ENCODE results near the gene SEC22C. TPM values are rescaled to one million over a fixed set of nuclear protein-coding genes. Genes with fewer than 3 reads are reported as not detected.

SEC22C gene, protein sequence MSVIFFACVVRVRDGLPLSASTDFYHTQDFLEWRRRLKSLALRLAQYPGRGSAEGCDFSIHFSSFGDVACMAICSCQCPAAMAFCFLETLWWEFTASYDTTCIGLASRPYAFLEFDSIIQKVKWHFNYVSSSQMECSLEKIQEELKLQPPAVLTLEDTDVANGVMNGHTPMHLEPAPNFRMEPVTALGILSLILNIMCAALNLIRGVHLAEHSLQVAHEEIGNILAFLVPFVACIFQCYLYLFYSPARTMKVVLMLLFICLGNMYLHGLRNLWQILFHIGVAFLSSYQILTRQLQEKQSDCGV
- total RNA-seq: 75.6 and 78.7 TPM in 2 replicates

GRCh38 chr3:42581709-42582473, at the start of gene SEC22C:
Gene SEC22C (minus strand): TSS chr3:42581967. CDS start chr3:42569046, 12,921 bp downstream.

DNA sequence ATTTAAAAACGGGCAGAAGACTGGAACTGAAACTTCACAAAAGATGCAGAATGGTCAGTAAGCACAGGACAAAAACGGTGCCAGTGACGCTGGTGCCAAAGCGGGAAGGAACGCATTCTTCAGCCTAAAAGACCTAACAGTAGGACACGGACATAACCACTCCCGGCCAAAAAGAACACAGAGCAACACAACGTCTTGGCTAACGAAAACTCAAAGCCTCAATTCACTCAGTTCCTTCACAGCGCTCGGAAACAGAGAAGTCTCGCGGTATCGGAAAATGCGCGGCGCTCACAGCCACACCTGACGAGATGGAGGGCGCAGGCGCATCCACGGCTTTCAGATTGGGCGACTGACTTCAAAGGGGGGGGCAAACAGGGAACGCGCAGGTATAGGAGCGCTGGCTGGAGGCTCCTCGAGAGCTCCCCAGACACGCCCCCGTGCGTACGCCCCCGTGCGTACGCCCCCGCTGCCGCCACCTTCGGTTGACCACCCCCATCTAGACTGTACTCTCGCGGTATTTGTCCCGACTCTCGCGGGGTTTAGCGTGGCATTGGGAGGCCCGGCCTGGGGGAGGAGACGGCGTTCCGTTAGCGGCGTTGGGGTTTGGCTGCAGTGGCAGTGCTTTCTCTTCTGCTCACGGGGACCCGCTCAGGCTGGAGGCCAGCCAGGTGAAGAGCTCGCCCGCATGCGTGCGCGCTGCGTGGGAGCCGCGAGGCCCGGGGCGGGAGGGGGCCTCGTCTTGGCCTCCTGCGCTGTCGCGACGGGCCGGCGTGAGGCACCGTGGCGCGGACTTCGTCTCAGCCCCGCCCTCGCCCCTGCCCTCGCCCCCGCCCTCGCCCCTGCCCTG, 18.6 kb upstream of the SEC22C start, which contains the start of gene NKTR:
TSS of gene NKTR (plus strand) at position 576 of the 847 bp plus-strand sequence. CDS start 321 bp downstream, outside the sequence.

DNA sequence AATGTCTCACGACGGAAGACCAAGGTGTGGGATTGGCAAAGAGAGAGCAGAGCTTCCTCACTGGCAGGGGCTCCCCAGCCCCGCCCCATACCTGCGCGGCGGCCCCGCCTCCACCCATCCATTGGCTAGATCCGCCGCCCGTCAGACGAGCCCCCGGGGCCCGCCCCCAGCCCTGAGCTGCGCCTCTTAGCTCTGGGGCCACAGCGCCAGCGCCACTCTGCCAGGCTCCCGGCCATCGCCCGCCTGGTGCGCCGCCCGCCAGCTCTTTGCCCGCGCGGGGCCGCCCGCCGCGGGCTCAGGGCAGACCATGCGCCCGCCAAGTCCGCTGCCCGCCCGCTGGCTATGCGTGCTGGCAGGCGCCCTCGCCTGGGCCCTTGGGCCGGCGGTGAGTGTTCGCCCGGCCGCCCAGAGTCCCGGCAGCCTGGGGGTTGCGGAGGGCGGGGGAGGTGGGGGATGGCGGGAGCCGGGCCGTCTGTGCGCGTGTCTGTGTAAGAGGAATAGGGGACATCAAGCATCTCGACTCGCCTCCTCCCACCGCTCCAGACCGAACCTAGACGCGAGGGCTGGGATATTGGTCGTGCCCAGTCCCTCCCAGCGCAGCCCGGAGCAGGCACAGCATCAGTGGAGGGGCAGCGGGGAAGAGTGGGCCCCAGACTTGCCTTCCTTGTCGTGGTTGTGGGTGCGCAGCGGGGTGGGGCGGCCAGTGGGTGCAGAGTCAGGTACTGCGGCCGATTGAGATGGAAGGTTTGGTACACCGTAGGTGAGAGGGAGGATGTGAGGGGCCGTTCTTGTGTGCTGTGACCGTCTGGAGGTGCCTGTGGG, 79.1 kb downstream of the SEC22C start, which contains the start of gene VIPR1:
TSS of gene VIPR1 (plus strand) at position 215 of the 822 bp plus-strand sequence. CDS start at position 308, 93 bp downstream.

Other genes starting within 250 kb of the SEC22C start
- not detected in 2 replicates for gene LYZL4, start 171.4 kb downstream of the SEC22C start, total RNA-seq
- 8.5 and 16.8 TPM in 2 replicates for gene VIPR1, start 79.3 kb downstream of the SEC22C start, total RNA-seq
- gene SS18L2, start 8.9 kb upstream of the SEC22C start, total RNA-seq: 14.4 and 24.8 TPM in 2 replicates
- gene NKTR, start 18.7 kb upstream of the SEC22C start, total RNA-seq: 19.1 and 22.0 TPM in 2 replicates
- 20.2 and 23.5 TPM in 2 replicates for gene ZBTB47, start 71.7 kb upstream of the SEC22C start, total RNA-seq
- gene KLHL40, start 103.6 kb upstream of the SEC22C start, total RNA-seq: not detected in 2 replicates
- gene HHATL, start 120.8 kb upstream of the SEC22C start, total RNA-seq: not detected in 2 replicates
- 0.72 TPM in 1 of 2 replicates, not detected in the other for gene CCDC13, start 191.3 kb upstream of the SEC22C start, total RNA-seq
- 127 and 167 TPM in 2 replicates for gene HIGD1A, start 222.5 kb upstream of the SEC22C start, total RNA-seq
- not detected in 2 replicates for gene ACKR2, start 227.5 kb upstream of the SEC22C start, total RNA-seq

Data from cardiac atrium fibroblast (primary cell).